ENCODE measurements around the gene MLLT3. TPM values are rescaled to one million over a fixed set of nuclear protein-coding genes. Genes with fewer than 3 reads are reported as not detected.
A peak's percentile ranks its signal among the peaks of the same experiment; 100 is the strongest.

Gene MLLT3
- total RNA-seq, 1 experiment from 2014 or later, result 7.0 TPM

DNA sequence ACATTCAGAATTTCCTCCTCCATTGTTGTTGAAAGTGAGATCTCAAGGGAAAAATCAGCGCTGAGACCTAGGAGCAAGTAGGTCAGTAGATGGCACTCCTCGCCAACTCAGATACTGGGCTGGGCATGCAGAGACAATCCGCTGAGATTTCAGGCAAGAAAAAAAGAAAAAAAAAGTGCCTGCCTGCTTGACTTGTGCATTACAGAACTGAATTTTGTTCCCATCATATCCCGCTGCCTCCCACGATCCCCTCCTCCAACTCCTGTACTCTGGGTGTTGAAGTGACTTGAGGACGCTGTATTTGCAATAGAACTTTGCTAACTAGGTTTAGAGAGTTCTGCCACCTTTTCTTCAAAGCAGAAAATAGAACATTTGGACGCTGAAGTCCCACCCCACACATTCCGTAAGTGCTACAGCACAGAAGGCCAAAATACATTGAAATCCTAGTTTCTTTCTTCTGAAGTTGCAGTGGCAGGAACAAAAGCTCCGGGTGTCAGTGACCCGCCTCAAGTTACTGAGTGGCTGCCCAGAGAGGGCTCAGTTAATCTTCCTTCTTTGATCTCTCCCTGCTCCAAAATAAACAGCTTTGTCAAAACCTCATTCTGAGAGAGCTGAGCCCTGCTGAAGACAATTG is 265.8 kb downstream of the MLLT3 start:
- CTCF ChIA-PET, result interaction anchor here (0.7 to 2.3 kb wide), 7 partner anchors 26 to 754 kb away, joined by 3 to 9 read pairs (median 4); partner anchors contain the start of gene MLLT3
- H3K36me3 Mint-ChIP-seq, result no peaks in the 10 kb centered on the region
- H3K4me1 Mint-ChIP-seq, result peaks cover 50% of the 10 kb centered on the region
- H3K9me3 Mint-ChIP-seq, result no peaks in the 10 kb centered on the region
- TF ChIP-seq TCF7 (CRISPR knock-in tag; IDR thresholded peaks at IDR 0.05; ENCODE audit: low read depth), result no peak
- no peak for TF ChIP-seq IRF1 (CRISPR knock-in tag; IDR thresholded peaks at IDR 0.05)
- 0 out of 2 replicates have a peak, but pooled peaks have one; percentile 13 for TF ChIP-seq CTCF (IDR thresholded peaks at IDR 0.05)
- TF ChIP-seq ETV6 (CRISPR knock-in tag; IDR thresholded peaks at IDR 0.05), result 0 out of 2 replicates have a peak, but pooled peaks have one; percentile 52
- H3K27ac Mint-ChIP-seq, result peak overlapping the region; percentile 81
- POLR2A ChIA-PET, result no interaction called here
- peak overlapping the region; percentile 49 for H3K4me3 Mint-ChIP-seq
- ATAC-seq (peak; percentile 92), DNase-seq (ENCODE audit: low spot score) (peak; percentile 64)
- no peaks in the 10 kb centered on the region for H3K27me3 Mint-ChIP-seq (ENCODE audit: low read depth)

GRCh38 chr9:20355022-20355421 is 267.3 kb downstream of the MLLT3 start:
- Mint-ChIP-seq H3K9me3 (no peaks in the 10 kb centered on the region), H3K36me3 (no peaks in the 10 kb centered on the region), H3K27ac (no peak overlapping the region; the same call in 1 of the 2 replicates), H3K4me3 (no peak overlapping the region), H3K4me1 (peaks cover 57% of the 10 kb centered on the region), H3K27me3 (ENCODE audit: low read depth) (no peaks in the 10 kb centered on the region)
- TF ChIP-seq FOXJ3 (CRISPR knock-in tag; IDR thresholded peaks at IDR 0.05; ENCODE audit: borderline replicate concordance) (no peak), STAT6 (CRISPR knock-in tag; conservative IDR thresholded peaks at IDR 0.05; ENCODE audit: low read depth) (no peak)
- ChIA-PET POLR2A (interaction anchor here (0.6 kb wide), 1 partner anchor 375 kb away, joined by 4 read pairs; no protein-coding TSS in a partner anchor), CTCF (interaction anchor here (0.6 kb wide), 1 partner anchor 603 kb away, joined by 3 read pairs; no protein-coding TSS in a partner anchor)
- DNase-seq (ENCODE audit: low spot score) (no peak), ATAC-seq (no peak)

DNA sequence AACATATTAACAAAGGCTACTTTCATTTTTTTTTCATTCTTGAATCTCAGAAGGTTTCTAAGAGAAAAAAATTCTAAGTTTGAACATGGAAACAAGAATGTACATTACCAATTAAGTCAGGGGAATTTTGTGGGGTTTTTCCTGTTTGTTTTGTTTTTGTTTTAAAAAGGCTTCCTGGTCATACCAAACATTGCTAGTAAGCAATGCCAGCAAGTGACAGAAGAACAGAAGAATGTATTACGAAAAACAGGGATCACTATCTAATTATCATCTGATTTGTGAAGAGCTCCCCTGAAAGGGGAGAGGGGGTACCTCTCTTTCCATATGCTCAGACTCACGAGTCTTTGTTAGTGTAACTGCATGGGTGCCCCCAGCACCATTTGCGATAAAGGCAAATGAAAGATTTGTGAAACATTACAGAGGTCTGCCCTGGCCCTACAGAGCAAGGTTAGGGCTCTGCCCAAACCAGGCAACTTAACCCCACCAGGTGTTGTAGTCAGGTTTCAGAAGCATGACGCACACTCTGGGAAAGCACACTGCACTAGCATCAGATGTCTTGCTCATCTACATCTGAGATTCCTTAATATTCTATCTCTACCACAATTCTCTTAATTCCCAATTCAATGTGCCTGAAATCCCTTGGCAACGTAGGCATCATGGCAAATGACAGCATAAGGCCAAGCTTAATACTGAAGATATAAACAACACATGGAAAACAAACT is 268.2 kb downstream of the MLLT3 start:
- peak overlapping the region; percentile 26; the same call in 1 of the 2 replicates for H3K27ac Mint-ChIP-seq
- H3K36me3 Mint-ChIP-seq, result no peaks in the 10 kb centered on the region
- peaks cover 55% of the 10 kb centered on the region for H3K4me1 Mint-ChIP-seq
- ChIA-PET CTCF (no interaction called here), POLR2A (no interaction called here)
- H3K4me3 Mint-ChIP-seq, result no peak overlapping the region
- no peaks in the 10 kb centered on the region for H3K9me3 Mint-ChIP-seq
- DNase-seq (ENCODE audit: low spot score), result no peak
- no peaks in the 10 kb centered on the region for H3K27me3 Mint-ChIP-seq (ENCODE audit: low read depth)
- no peak for ATAC-seq
- no peak for TF ChIP-seq ZNF138 (CRISPR knock-in tag; conservative IDR thresholded peaks at IDR 0.05)
- TF ChIP-seq E2F5 (CRISPR knock-in tag; IDR thresholded peaks at IDR 0.05), result no peak
- TF ChIP-seq GTF2I (CRISPR knock-in tag; conservative IDR thresholded peaks at IDR 0.05), result no peak
- TF ChIP-seq ZNF396 (CRISPR knock-in tag; IDR thresholded peaks at IDR 0.05; ENCODE audit: borderline replicate concordance), result no peak
- no peak for TF ChIP-seq ZNF317 (CRISPR knock-in tag; IDR thresholded peaks at IDR 0.05; ENCODE audit: borderline replicate concordance, low read depth)
- no peak for TF ChIP-seq PREB (CRISPR knock-in tag; IDR thresholded peaks at IDR 0.05; ENCODE audit: borderline replicate concordance)
- TF ChIP-seq FOXP4 (CRISPR knock-in tag; IDR thresholded peaks at IDR 0.05), result no peak
- TF ChIP-seq SP1 (CRISPR knock-in tag; conservative IDR thresholded peaks at IDR 0.05), result no peak
- TF ChIP-seq NR2C2 (CRISPR knock-in tag; IDR thresholded peaks at IDR 0.05), result no peak
